GM12878 (cell line): Measurements from ENCODE around the gene OR1J4. TPM values are rescaled to one million over a fixed set of nuclear protein-coding genes. Genes with fewer than 3 reads are reported as not detected.
A peak's percentile ranks its signal among the peaks of the same experiment; 100 is the strongest.

ENCODE experiments used
- ATAC-seq: fragments of 200-7000 bp; cut with Tn5 transposase; 3 replicates; pipeline ENCODE4 v1.9.1; 2020; ENCODE audit warnings: mild to moderate bottlenecking, moderate library complexity
- BruUV-seq: library from RNA; stranded (reverse); fragments of 400-500 nt; replicated peaks from 2 replicates; lab custom pipeline; 2021; lab: Mats Ljungman, UMichigan
- CTCF ChIA-PET: fragments of 300-600 bp; sonication (Branson Sonifier 250); formaldehyde crosslinking; extraction: SDS; loops from one replicate; lab custom pipeline; 2021; ENCODE audit warnings: inconsistent platforms; lab: Yijun Ruan, JAX
- POLR2A ChIA-PET: fragments of 350-600 bp; formaldehyde crosslinking; extraction: SDS; loops from one replicate; lab custom pipeline; 2021; ENCODE audit warnings: inconsistent platforms; lab: Charles Lee
- RAD21 ChIA-PET: fragments of 300-600 bp; sonication (Branson Sonifier 250); formaldehyde crosslinking; loops from one replicate; lab custom pipeline; 2023; ENCODE audit warnings: antibody characterized with exemption; ENCODE audit not compliant: unreplicated experiment; lab: Charles Lee
- SMC1A ChIA-PET: fragments of 300-600 bp; sonication (Branson Sonifier 250); formaldehyde crosslinking; loops from one replicate; lab custom pipeline; 2023; ENCODE audit not compliant: unreplicated experiment, uncharacterized antibody; lab: Charles Lee
- DNase-seq: peaks from one replicate; pipeline ENCODE4 v3.0.0-alpha.2; 2011; ENCODE audit warnings: low read depth, low spot score
- FAIRE-seq: peaks from 3 replicates; lab custom pipeline; 2011; peaks lifted over from hg19 to GRCh38; lab: Jason Lieb, UNC
- H2AFZ ChIP-seq: 2 replicates; pipeline ENCODE4 v1.6.0; 2011; ENCODE audit warnings: low read depth, low read length, control low read depth; ENCODE audit not compliant: control insufficient read depth
- H3K27ac ChIP-seq: 2 replicates; pipeline ENCODE4 v1.5.1; 2011; ENCODE audit warnings: control low read depth; ENCODE audit not compliant: control insufficient read depth, insufficient read depth
- H3K27me3 ChIP-seq, 2 experiments: replicated peaks in 1 of 2; 2 replicates each; pipeline versions ENCODE4 v1.6.0 to v1.6.1; 2011; ENCODE audit warnings: low read length in 1 of 2; ENCODE audit not compliant: control insufficient read depth in 2 of 2, insufficient read depth in 2 of 2
- H3K36me3 ChIP-seq, 2 experiments: 2 replicates each; pipeline ENCODE4 v1.5.1; 2011; ENCODE audit warnings: low read length in 1 of 2; ENCODE audit not compliant: control insufficient read depth in 2 of 2, insufficient read depth in 2 of 2
- H3K4me1 ChIP-seq: 2 replicates; pipeline ENCODE4 v1.6.1; 2011; ENCODE audit warnings: mild to moderate bottlenecking, low read length, moderate library complexity, mixed read lengths; ENCODE audit not compliant: control insufficient read depth, insufficient read depth
- H3K4me2 ChIP-seq: 2 replicates; pipeline ENCODE4 v1.6.0; 2011; ENCODE audit warnings: control low read depth; ENCODE audit not compliant: control insufficient read depth, insufficient read depth
- H3K4me3 ChIP-seq: fragments of 200-600 bp; sonication (generic); 2 replicates; pipeline ENCODE4 v1.5.1; 2016
- H3K79me2 ChIP-seq: 2 replicates; pipeline ENCODE4 v1.6.0; 2011; ENCODE audit warnings: low read length; ENCODE audit not compliant: control insufficient read depth, insufficient read depth
- H3K9ac ChIP-seq: 2 replicates; pipeline ENCODE4 v1.8.0; 2011; ENCODE audit warnings: low read length, control low read depth, mixed read lengths; ENCODE audit not compliant: control insufficient read depth, insufficient read depth
- H3K9me3 ChIP-seq: replicated peaks from 3 replicates; pipeline ENCODE4 v1.5.1; 2011; ENCODE audit warnings: mild to moderate bottlenecking, low read length; ENCODE audit not compliant: control insufficient read depth, insufficient read depth
- H4K20me1 ChIP-seq: 2 replicates; pipeline ENCODE4 v1.6.0; 2011; ENCODE audit not compliant: control insufficient read depth, insufficient read depth
- ATF3 ChIP-seq: IDR thresholded peaks from 2 replicates; pipeline ENCODE4 v1.6.1; 2011; ENCODE audit warnings: low read depth, mild to moderate bottlenecking, low read length, moderate library complexity, borderline replicate concordance; ENCODE audit errors: extremely low read depth
- BHLHE40 ChIP-seq, 2 experiments: fragments of 450-650 bp in 1 of 2; IDR thresholded peaks; 2 replicates each; pipeline ENCODE4 v1.6.1; 2011 to 2017; ENCODE audit warnings: low read depth in 2 of 2, borderline replicate concordance in 1 of 2, improper control_type of control experiment in 1 of 2, low read length in 1 of 2, mild to moderate bottlenecking in 1 of 2
- BMI1 ChIP-seq: fragments of 450-650 bp; IDR thresholded peaks from 2 replicates; pipeline ENCODE4 v1.6.1; 2016; ENCODE audit warnings: mild to moderate bottlenecking, moderate library complexity, borderline replicate concordance
- DPF2 ChIP-seq: fragments of 450-650 bp; IDR thresholded peaks from 2 replicates; pipeline ENCODE4 v1.6.1; 2017; ENCODE audit warnings: mild to moderate bottlenecking
- EZH2 ChIP-seq: IDR thresholded peaks from 2 replicates; pipeline ENCODE4 v1.6.1; 2012; ENCODE audit warnings: low read depth, mild to moderate bottlenecking, control low read depth, inconsistent platforms, low read length, borderline replicate concordance; ENCODE audit not compliant: control insufficient read depth
- IKZF2 ChIP-seq, 2 experiments: fragments of 450-650 bp; IDR thresholded peaks; 2 replicates each; pipeline ENCODE4 v1.6.1; 2017; ENCODE audit warnings: mild to moderate bottlenecking in 2 of 2, moderate library complexity in 2 of 2
- JUND ChIP-seq: IDR thresholded peaks from 2 replicates; pipeline ENCODE4 v1.6.1; 2012; ENCODE audit warnings: low read depth, mild to moderate bottlenecking, low read length, improper control_type of control experiment, moderate library complexity
- MAX ChIP-seq: IDR thresholded peaks from 2 replicates; pipeline ENCODE4 v1.6.1; 2012; ENCODE audit warnings: low read depth, low read length, improper control_type of control experiment
- MEF2B ChIP-seq: fragments of 450-650 bp; IDR thresholded peaks from 2 replicates; pipeline ENCODE4 v1.6.1; 2018; ENCODE audit warnings: mild to moderate bottlenecking, moderate library complexity; ENCODE audit not compliant: partially characterized antibody, poor library complexity, severe bottlenecking
- NR2C2 ChIP-seq: IDR thresholded peaks from 2 replicates; pipeline ENCODE4 v1.6.1; 2011; ENCODE audit warnings: borderline replicate concordance, low read depth; ENCODE audit not compliant: control insufficient read depth, insufficient read length
- PAX8 ChIP-seq: fragments of 450-650 bp; IDR thresholded peaks from 2 replicates; pipeline ENCODE4 v1.6.1; 2017; ENCODE audit warnings: mild to moderate bottlenecking, moderate library complexity
- POLR2AphosphoS5 ChIP-seq: IDR thresholded peaks from 2 replicates; pipeline ENCODE4 v1.6.1; 2011; ENCODE audit warnings: mild to moderate bottlenecking, low read length, inconsistent platforms
- SPI1 ChIP-seq: IDR thresholded peaks from 2 replicates; pipeline ENCODE4 v1.6.1; 2011; ENCODE audit warnings: low read depth, mild to moderate bottlenecking, low read length, moderate library complexity, borderline replicate concordance; ENCODE audit not compliant: insufficient read depth
- STAT3 ChIP-seq: IDR thresholded peaks from 2 replicates; pipeline ENCODE4 v1.6.1; 2011; ENCODE audit warnings: low read depth, low read length, improper control_type of control experiment
- TAF1 ChIP-seq: IDR thresholded peaks from 2 replicates; pipeline ENCODE4 v1.6.1; 2011; ENCODE audit warnings: mild to moderate bottlenecking, low read depth, low read length, borderline replicate concordance
- WGBS: methylation state at CpG from one replicate; pipeline ENCODE4 v1.1.6; 2016; ENCODE audit warnings: low lambda C conversion rate; ENCODE audit not compliant: insufficient replicate concordance, insufficient coverage; ENCODE audit errors: missing lambda C conversion rate; 5-methylcytosine and 5-hydroxymethylcytosine counted together
- in situ Hi-C: fragments of 300-500 bp; cut with MboI; formaldehyde crosslinking; loops from 9 replicates; pipeline ENCODE4 v1.14.3; 2018; ENCODE audit warnings: mixed read lengths
- intact Hi-C: fragments of 100-400 bp; cut with micrococcal nuclease; formaldehyde crosslinking; loops from one replicate; pipeline ENCODE4 v1.14.2; 2022; ENCODE audit not compliant: unreplicated experiment
- polyA plus RNA-seq, 11 experiments: library from polyadenylated mRNA; depleted of rRNA in 4 of 11; unstranded in 6 of 11; stranded (reverse) in 5 of 11; fragments of >200 nt; fragmentation: Nextera tagmentation in 4 of 11; fragmentation: Illumina TruSeq in 1 of 11; extraction: Ambion mirVana in 4 of 11; extraction: Trizol in 1 of 11; gene quantifications; 1 replicate in 1 of 11; 2 replicates in 10 of 11; pipeline versions ENCODE4 v1.2.1 to v1.2.3, GENCODE V29; 2011 to 2016; ENCODE audit warnings: inconsistent platforms in 2 of 11, missing spikeins in 2 of 11, low read depth in 1 of 11
- total RNA-seq, 4 experiments: library from RNA; depleted of rRNA in 3 of 4; stranded (reverse); fragments of >200 nt in 3 of 4; fragmentation: Illumina TruSeq in 1 of 4; extraction: Trizol in 1 of 4; gene quantifications; 2 replicates each; pipeline versions ENCODE4 v1.2.1 to v1.2.3, GENCODE V29; 2013 to 2021

The OR1J4 gene
- total and polyA plus RNA-seq, 10 of the 15 experiments (the other 5 are each of a cell fraction or from before 2014, with no cell fraction given) = 0.12 TPM; not detected in 9

- TF ChIP-seq DPF2 = no peak
- no peak for TF ChIP-seq MEF2B
- no peak for TF ChIP-seq TAF1
Observed at GRCh38 chr9:122551371-122551770, 32.4 kb downstream of the OR1J4 start (continued).

GRCh38 chr9:122552812-122553211, 33.9 kb downstream of the OR1J4 start, which contains the start of gene OR1N2:
TSS of gene OR1N2 (plus strand) at chr9:122553112. CDS start at chr9:122553212, 100 bp downstream.
- TF ChIP-seq SPI1 (peak; percentile 19; the same call in 1 of the 2 replicates), EZH2 (no peak)
- Histone ChIP-seq H3K4me1 (no peaks in the 10 kb centered on the region), H4K20me1 (no peaks in the 10 kb centered on the region), H3K9me3 (no peaks in the 10 kb centered on the region), H3K27ac (no peak within 1 kb of the TSS), H3K36me3 (no peaks in the 10 kb centered on the region), H3K79me2 (no peaks in the 10 kb centered on the region), H3K4me2 (no peak within 1 kb of the TSS), H3K4me3 (no peak within 1 kb of the TSS), H3K9ac (no peak within 1 kb of the TSS), H3K27me3 (no peaks in the 10 kb centered on the region), H2AFZ (no peak within 1 kb of the TSS)
- WGBS = 44% methylated on average over 2 of the region's 2 CpGs
- ATAC-seq = no peak
- CTCF ChIA-PET = no interaction called here
- DNase-seq = no peak
- in situ Hi-C loops (no loop called here), intact Hi-C loops (no loop called here)
- POLR2A ChIA-PET = no interaction called here
- FAIRE-seq = no peak
- SMC1A ChIA-PET = no interaction called here
- BruUV-seq = no TSS peak
- RAD21 ChIA-PET = no interaction called here

- H3K36me3 ChIP-seq = no peaks in the 10 kb centered on the region
- no peaks in the 10 kb centered on the region for H4K20me1 ChIP-seq
- no peaks in the 10 kb centered on the region for H3K27me3 ChIP-seq
- no peak overlapping the region for H3K4me3 ChIP-seq
- H3K4me2 ChIP-seq = no peak overlapping the region
- CTCF ChIA-PET = interaction anchor here (0.7 kb wide), 1 partner anchor 810 kb away, joined by 3 read pairs; no protein-coding TSS in a partner anchor
- H3K27ac ChIP-seq = no peak overlapping the region
- SMC1A ChIA-PET = no interaction called here
- 53% methylated on average over 4 of the region's 4 CpGs for WGBS
- BruUV-seq = no TSS peak
- FAIRE-seq (no peak), DNase-seq (no peak), ATAC-seq (no peak)
- H3K9me3 ChIP-seq = no peaks in the 10 kb centered on the region
- no peak overlapping the region for H3K9ac ChIP-seq
- in situ Hi-C loops = no loop called here
- RAD21 ChIA-PET = no interaction called here
- intact Hi-C loops = no loop called here
- no peaks in the 10 kb centered on the region for H3K79me2 ChIP-seq
- H2AFZ ChIP-seq = no peak overlapping the region
- no peaks in the 10 kb centered on the region for H3K4me1 ChIP-seq
- POLR2A ChIA-PET = no interaction called here
- no peak for TF ChIP-seq ATF3
- TF ChIP-seq IKZF2 (IDR thresholded peaks at IDR 0.05) = no peak
- TF ChIP-seq PAX8 = no peak
- no peak for TF ChIP-seq BHLHE40 (IDR thresholded peaks at IDR 0.05; ENCODE audit: borderline replicate concordance in 1 of 2, low read depth in 2 of 2, low read length in 1 of 2)
- TF ChIP-seq BMI1 = no peak
- no peak for TF ChIP-seq MAX
- TF ChIP-seq JUND = no peak
- TF ChIP-seq NR2C2 = no peak
- TF ChIP-seq STAT3 = no peak
- TF ChIP-seq POLR2AphosphoS5 = no peak
Observed at GRCh38 chr9:122561446-122561845, 42.5 kb downstream of the OR1J4 start.
